Heart left ventricle (tissue), 13 donors: ENCODE data around the gene CLDN6.

Experiments used
- POLR2A ChIP-seq, 2 donors: fragments of 450-650 bp; IDR thresholded peaks; one replicate each; pipeline ENCODE4 v1.6.1; 2017; ENCODE audit warnings: antibody characterized with exemption in 2 of 2, mild to moderate bottlenecking in 2 of 2, moderate library complexity in 2 of 2
- TF ChIP-seq, protein P1 (sequence below), 12 donors: fragments of 200-600 bp; sonication (generic) in 4 of 12; IDR thresholded peaks; one replicate each; pipeline versions ENCODE4 v1.5.0 to v1.8.0; 2018 to 2022; ENCODE audit warnings: antibody characterized with exemption in 12 of 12, mild to moderate bottlenecking in 5 of 12
- donor health status: ischemic (EF 13 %, LVEDD 7.1; RV severe dilation, severe dysfunction).
- donor health status: DM: no; HTN: yes; CAD: no.
- donor health status: DM: no; HTN: no; CAD: no.
- donor health status: ischemic (EF 25% LVEDD 6.9; RV normal size, moderate dysfunction).
- donor health status: ischemic (EF 25% LVEDD 5.7; RV mildly dilated, moderate dysfunction).
- donor health status: ischemic (EF 35%, LVEDD 5.7; RV mildly dilated, moderate dysfunction).
- donor health status: nonischemic (EF 11% LVEDD 7.7; RV severe dilation, severe dysfunction).
- donor health status: DM: yes; HTN: yes; CAD: no.
- donor health status: PGD.
- donor health status: ischemic (EF 29% LVEDD 5.4; RV normal size, mild dysfunction).
- donor health status: nonischemic (EF 23%, LVEDD 6.1; RV moderate dilation, normal function).

- TF ChIP-seq POLR2A (IDR thresholded peaks at IDR 0.05), result no peak
- TF ChIP-seq, protein P1, sequence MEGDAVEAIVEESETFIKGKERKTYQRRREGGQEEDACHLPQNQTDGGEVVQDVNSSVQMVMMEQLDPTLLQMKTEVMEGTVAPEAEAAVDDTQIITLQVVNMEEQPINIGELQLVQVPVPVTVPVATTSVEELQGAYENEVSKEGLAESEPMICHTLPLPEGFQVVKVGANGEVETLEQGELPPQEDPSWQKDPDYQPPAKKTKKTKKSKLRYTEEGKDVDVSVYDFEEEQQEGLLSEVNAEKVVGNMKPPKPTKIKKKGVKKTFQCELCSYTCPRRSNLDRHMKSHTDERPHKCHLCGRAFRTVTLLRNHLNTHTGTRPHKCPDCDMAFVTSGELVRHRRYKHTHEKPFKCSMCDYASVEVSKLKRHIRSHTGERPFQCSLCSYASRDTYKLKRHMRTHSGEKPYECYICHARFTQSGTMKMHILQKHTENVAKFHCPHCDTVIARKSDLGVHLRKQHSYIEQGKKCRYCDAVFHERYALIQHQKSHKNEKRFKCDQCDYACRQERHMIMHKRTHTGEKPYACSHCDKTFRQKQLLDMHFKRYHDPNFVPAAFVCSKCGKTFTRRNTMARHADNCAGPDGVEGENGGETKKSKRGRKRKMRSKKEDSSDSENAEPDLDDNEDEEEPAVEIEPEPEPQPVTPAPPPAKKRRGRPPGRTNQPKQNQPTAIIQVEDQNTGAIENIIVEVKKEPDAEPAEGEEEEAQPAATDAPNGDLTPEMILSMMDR (IDR thresholded peaks at IDR 0.05), result no peak
These were observed 20.3 kb upstream of the CLDN6 start for GRCh38 chr16:3038256-3038655.
